GM11168 (cell line): Measurements from ENCODE around the gene NUBP2.

Experiments used
- in situ Hi-C: fragments of 300-500 bp; cut with MboI; formaldehyde crosslinking; loops from one replicate; pipeline ENCODE4 v1.12.0; 2022; ENCODE audit warnings: low sequenced_read_pairs; ENCODE audit not compliant: unreplicated experiment

Gene NUBP2

GRCh38 chr16:1780677-1781072 is 2.1 kb upstream of the NUBP2 start:
- in situ Hi-C loops = no loop called here

- in situ Hi-C loops = no loop called here
These were observed 1.5 kb upstream of the NUBP2 start for GRCh38 chr16:1781254-1781653.

GRCh38 chr16:1781758-1782407 is 877 bp upstream of the NUBP2 start:
- in situ Hi-C loops = no loop called here

GRCh38 chr16:1784977-1785845 is 2.5 kb downstream of the NUBP2 start:
- in situ Hi-C loops = no loop called here

- in situ Hi-C loops = no loop called here
These were observed 3.0 kb downstream of the NUBP2 start for GRCh38 chr16:1785846-1786170.

GRCh38 chr16:1786242-1787055 is 3.7 kb downstream of the NUBP2 start:
- in situ Hi-C loops = no loop called here

- in situ Hi-C loops = no loop called here
These were observed 4.2 kb downstream of the NUBP2 start for GRCh38 chr16:1787056-1787321.

- in situ Hi-C loops = no loop called here
These were observed 4.7 kb downstream of the NUBP2 start for GRCh38 chr16:1787322-1788094.

GRCh38 chr16:1788095-1788707 is 5.4 kb downstream of the NUBP2 start:
- in situ Hi-C loops = no loop called here

GRCh38 chr16:1788708-1789100 is 5.9 kb downstream of the NUBP2 start:
- in situ Hi-C loops = no loop called here

- in situ Hi-C loops = no loop called here
These were observed 6.9 kb downstream of the NUBP2 start for GRCh38 chr16:1789643-1790045.

GRCh38 chr16:1790261-1790610 is 7.5 kb downstream of the NUBP2 start:
- in situ Hi-C loops = no loop called here

GRCh38 chr16:1790611-1791255 is 8.0 kb downstream of the NUBP2 start:
- in situ Hi-C loops = no loop called here

- in situ Hi-C loops = no loop called here
These were observed 8.6 kb downstream of the NUBP2 start for GRCh38 chr16:1791256-1791942.

GRCh38 chr16:1791943-1792812 is 9.4 kb downstream of the NUBP2 start:
- in situ Hi-C loops = no loop called here

- in situ Hi-C loops = no loop called here
These were observed 10.2 kb downstream of the NUBP2 start for GRCh38 chr16:1792836-1793577.

GRCh38 chr16:1793578-1794220 is 10.9 kb downstream of the NUBP2 start, which contains the start of gene IGFALS:
Gene IGFALS, minus strand, starts transcription at chr16:1793705. Its CDS starts 53 bp downstream, at chr16:1793652.
- in situ Hi-C loops = no loop called here
